HG02642 (cell line): ENCODE measurements around the gene GNB1L.

Source experiments
- ATAC-seq: cut with Tn5 transposase; IDR thresholded peaks from one replicate; pipeline ENCODE4 v1.9.1; 2021; ENCODE audit warnings: mild to moderate bottlenecking; ENCODE audit not compliant: unreplicated experiment, poor library complexity

GNB1L gene

GRCh38 chr22:19867617-19868016 lies 12.9 kb upstream of the GNB1L start:
- no peak for ATAC-seq

- no peak for ATAC-seq
Observed at GRCh38 chr22:19866665-19867009, 12.0 kb upstream of the GNB1L start.

GRCh38 chr22:19865141-19865829 lies 10.6 kb upstream of the GNB1L start:
- ATAC-seq = no peak

GRCh38 chr22:19864538-19865106 lies 9.9 kb upstream of the GNB1L start:
- no peak for ATAC-seq

- ATAC-seq = no peak
Observed at GRCh38 chr22:19863571-19863970, 8.9 kb upstream of the GNB1L start.

- no peak for ATAC-seq
Observed at GRCh38 chr22:19862619-19863246, 8.1 kb upstream of the GNB1L start.

GRCh38 chr22:19859861-19860510 lies 5.3 kb upstream of the GNB1L start:
- ATAC-seq = no peak

GRCh38 chr22:19857382-19857781 lies 2.7 kb upstream of the GNB1L start:
- no peak for ATAC-seq

GRCh38 chr22:19855504-19856409 lies 1.1 kb upstream of the GNB1L start:
- ATAC-seq = peak; percentile 25

- ATAC-seq = peak; percentile 11
Observed at GRCh38 chr22:19853879-19854777, 546 bp downstream of the GNB1L start.

- ATAC-seq = no peak
Observed at GRCh38 chr22:19853058-19853878, 1.4 kb downstream of the GNB1L start.

- no peak for ATAC-seq
Observed at GRCh38 chr22:19852177-19852781, 2.4 kb downstream of the GNB1L start.

- no peak for ATAC-seq
Observed at GRCh38 chr22:19851291-19852176, 3.1 kb downstream of the GNB1L start.

- ATAC-seq = no peak
Observed at GRCh38 chr22:19850763-19851109, 3.9 kb downstream of the GNB1L start.

GRCh38 chr22:19849835-19850762 lies 4.6 kb downstream of the GNB1L start:
- no peak for ATAC-seq
